ENCODE data around the gene PACS1.

- TF ChIP-seq CTCF (conservative IDR thresholded peaks at IDR 0.05; ENCODE audit: low read length) (no peak), EZH2phosphoT487 (IDR thresholded peaks at IDR 0.05; ENCODE audit: borderline replicate concordance) (no peak)
These were observed 6.5 kb downstream of the PACS1 start for GRCh38 chr11:66076561-66076960.
